Thoracic aorta (tissue), 2 donors: Measurements from ENCODE around the gene GDNF. TPM values are rescaled to one million over a fixed set of nuclear protein-coding genes. Genes with fewer than 3 reads are reported as not detected.

Source experiments
- ATAC-seq: fragments of 150-250 bp; one replicate; pipeline ENCODE4 v1.8.0; 2017; ENCODE audit warnings: low read depth; ENCODE audit not compliant: insufficient number of reproducible peaks, low FRiP score
- DNase-seq: peaks from one replicate; pipeline ENCODE4 v3.0.0-alpha.2; 2020; ENCODE audit warnings: low spot score
- H3K27ac ChIP-seq, 2 donors: fragments of 200-600 bp; sonication (generic); 1 replicate in 1 of 2; 2 replicates in 1 of 2; pipeline ENCODE4 v1.5.1; 2016; ENCODE audit warnings: mild to moderate bottlenecking in 2 of 2, moderate library complexity in 2 of 2
- H3K27me3 ChIP-seq: fragments of 200-600 bp; sonication (generic); replicated peaks from 2 replicates; pipeline ENCODE4 v1.6.0; 2016; ENCODE audit warnings: mild to moderate bottlenecking; ENCODE audit not compliant: insufficient read depth
- H3K36me3 ChIP-seq: fragments of 200-600 bp; sonication (generic); one replicate; pipeline ENCODE4 v1.5.1; 2016
- H3K4me1 ChIP-seq, 2 donors: fragments of 200-600 bp; sonication (generic); 1 replicate in 1 of 2; 2 replicates in 1 of 2; pipeline versions ENCODE4 v1.5.1 to v1.6.0; 2016; ENCODE audit warnings: low read depth in 2 of 2, mild to moderate bottlenecking in 1 of 2; ENCODE audit not compliant: control insufficient read depth in 1 of 2
- H3K4me3 ChIP-seq: fragments of 200-600 bp; sonication (generic); 2 replicates; pipeline ENCODE4 v1.5.1; 2016; ENCODE audit warnings: mild to moderate bottlenecking
- H3K9me3 ChIP-seq: fragments of 200-600 bp; sonication (generic); 2 replicates; pipeline ENCODE4 v1.5.1; 2016
- total RNA-seq, 2 donors: library from RNA; depleted of rRNA; stranded (reverse); fragments of >200 nt; gene quantifications; one replicate each; pipeline versions ENCODE4 v1.1.0 to v1.2.3, GENCODE V29; 2016
- TF ChIP-seq, protein P1 (sequence below): fragments of 200-600 bp; sonication (generic); IDR thresholded peaks from one replicate; pipeline ENCODE4 v1.5.1; 2019; ENCODE audit warnings: antibody characterized with exemption

Gene GDNF
- total RNA-seq, 2 donors from 2014 or later: 1.3 TPM; not detected in 1

DNA sequence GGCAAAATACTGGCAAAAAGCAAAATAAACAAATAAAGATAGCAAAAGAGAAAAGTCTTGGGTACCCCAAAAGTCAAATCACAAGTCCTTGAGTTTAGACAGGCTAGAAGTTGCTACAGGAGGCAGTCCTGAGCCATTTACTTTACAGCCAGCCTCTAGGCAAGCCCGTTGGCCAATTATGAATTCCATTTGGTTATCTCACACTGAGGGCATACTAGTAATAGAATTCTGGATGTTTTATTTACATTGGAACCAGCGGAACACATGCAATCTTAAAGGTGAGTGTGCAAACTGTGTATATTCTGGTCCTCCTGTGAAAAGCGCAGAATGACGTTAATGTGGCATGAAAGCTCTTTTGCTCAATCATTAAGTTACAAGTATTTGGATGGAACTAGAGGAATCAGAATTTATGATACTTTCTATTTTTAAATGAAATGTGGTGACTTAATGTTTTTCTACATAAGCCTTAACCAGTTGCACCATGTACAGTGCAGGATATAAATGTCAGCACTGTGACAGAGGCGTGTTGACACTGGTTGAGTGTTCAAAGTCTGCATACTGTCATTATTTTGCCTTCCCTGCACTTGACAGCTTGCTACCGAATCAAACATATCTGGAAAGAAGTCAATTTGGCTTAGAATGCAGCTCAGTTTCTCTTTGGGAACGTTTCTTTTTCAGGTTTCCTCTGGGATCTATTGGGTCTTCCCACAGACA, 7.9 kb downstream of the GDNF start:
- H3K4me3 ChIP-seq: no peak overlapping the region
- H3K4me1 ChIP-seq: peaks cover 0 to 33% of the 10 kb centered on the region in 2 donors
- ATAC-seq (no peak), DNase-seq (no peak)
- TF ChIP-seq, protein P1, sequence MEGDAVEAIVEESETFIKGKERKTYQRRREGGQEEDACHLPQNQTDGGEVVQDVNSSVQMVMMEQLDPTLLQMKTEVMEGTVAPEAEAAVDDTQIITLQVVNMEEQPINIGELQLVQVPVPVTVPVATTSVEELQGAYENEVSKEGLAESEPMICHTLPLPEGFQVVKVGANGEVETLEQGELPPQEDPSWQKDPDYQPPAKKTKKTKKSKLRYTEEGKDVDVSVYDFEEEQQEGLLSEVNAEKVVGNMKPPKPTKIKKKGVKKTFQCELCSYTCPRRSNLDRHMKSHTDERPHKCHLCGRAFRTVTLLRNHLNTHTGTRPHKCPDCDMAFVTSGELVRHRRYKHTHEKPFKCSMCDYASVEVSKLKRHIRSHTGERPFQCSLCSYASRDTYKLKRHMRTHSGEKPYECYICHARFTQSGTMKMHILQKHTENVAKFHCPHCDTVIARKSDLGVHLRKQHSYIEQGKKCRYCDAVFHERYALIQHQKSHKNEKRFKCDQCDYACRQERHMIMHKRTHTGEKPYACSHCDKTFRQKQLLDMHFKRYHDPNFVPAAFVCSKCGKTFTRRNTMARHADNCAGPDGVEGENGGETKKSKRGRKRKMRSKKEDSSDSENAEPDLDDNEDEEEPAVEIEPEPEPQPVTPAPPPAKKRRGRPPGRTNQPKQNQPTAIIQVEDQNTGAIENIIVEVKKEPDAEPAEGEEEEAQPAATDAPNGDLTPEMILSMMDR: no peak
- no peaks in the 10 kb centered on the region for H3K9me3 ChIP-seq
- H3K27ac ChIP-seq: no peak overlapping the region
- H3K27me3 ChIP-seq: no peaks in the 10 kb centered on the region
- no peaks in the 10 kb centered on the region for H3K36me3 ChIP-seq

DNA sequence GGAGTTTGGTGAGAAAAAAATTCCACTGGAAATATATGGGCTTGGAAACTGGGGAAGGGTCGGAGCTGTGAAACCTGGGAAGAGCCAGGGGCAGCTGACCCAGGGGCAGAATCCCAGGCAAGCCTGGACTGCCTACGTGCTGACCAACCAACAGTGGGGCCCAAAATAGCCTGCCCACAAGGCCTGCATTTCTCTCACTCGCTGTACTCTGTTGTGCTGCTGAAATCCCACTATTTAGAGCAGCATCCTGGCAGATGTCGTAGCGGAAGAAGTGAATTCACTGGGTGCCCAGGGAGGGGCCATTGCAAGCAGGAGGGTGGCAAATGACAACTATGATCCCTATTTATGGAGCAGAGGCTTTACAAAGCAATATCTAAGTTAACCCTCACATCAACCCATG, 9.5 kb downstream of the GDNF start:
- H3K4me3 ChIP-seq: no peak overlapping the region
- H3K4me1 ChIP-seq: peaks cover 0 to 24% of the 10 kb centered on the region in 2 donors
- no peaks in the 10 kb centered on the region for H3K27me3 ChIP-seq
- H3K27ac ChIP-seq: no peak overlapping the region
- TF ChIP-seq, protein P1: no peak
- no peak for ATAC-seq
- no peaks in the 10 kb centered on the region for H3K9me3 ChIP-seq
- DNase-seq: no peak
- no peaks in the 10 kb centered on the region for H3K36me3 ChIP-seq

DNA sequence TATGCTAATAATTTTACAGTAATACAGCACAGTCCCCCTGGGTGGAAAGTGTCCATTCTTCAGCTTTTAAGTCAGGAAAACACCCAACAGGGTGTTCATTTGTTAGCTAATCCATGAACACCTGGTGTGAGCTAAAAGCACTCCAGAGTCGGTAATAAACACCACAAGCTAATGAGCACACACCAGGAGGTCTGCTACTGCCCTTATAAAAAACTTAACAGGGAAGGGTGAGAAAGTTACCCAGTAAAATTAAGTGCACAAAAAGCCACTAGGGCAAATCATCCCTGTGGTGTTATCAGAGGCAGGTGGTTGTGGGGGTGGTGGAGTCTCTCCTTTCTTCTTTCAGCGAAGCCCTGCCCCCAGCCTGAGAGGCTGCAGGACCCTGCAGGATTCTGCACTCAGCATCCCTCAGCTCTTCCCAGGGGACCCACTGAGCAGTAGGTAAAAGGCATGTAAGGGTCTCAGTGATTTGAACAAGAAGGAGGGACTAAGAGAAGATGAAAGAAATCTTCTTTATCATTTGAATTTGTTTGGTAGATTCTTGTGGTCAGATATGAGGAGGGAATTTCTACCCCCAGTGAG, 14.4 kb downstream of the GDNF start:
- H3K4me1 ChIP-seq: no peaks in the 10 kb centered on the region
- H3K4me3 ChIP-seq: no peak overlapping the region
- no peak for ATAC-seq

DNA sequence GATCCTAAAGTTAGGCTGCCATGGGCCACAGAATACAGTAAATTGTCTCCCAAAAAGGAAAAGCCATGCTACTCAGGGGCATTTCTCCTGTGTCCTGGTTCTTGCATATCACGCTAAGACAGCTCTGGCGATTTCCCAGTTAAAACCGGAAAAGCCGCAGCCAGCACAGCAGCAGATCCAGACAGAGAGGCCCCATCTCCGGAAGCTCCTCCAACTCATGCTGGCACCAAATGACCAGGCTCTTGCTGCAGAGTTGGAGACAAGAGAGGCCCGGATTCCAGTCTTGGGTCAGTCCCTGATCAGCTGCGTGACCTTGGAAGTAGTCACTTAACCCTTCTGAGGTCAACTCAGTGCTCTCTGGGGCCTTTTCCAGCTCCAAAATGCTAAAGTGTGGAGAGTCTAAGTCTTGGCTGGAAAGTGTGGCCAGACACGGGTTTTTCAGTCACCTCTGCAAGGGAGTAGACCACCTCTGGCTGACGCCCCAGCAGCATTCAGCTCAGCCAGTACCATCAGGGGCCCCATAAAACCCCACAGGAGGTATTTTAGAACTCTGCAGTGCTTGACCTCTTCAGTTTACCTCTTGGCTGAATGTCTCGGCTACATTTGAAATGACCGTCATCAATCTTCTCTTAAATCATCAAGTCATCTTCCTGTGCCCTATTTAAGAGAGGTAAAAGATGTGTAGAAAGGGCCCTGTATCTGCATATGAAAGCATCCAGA, 16.2 kb downstream of the GDNF start:
- Histone ChIP-seq H3K9me3 (no peaks in the 10 kb centered on the region), H3K4me1 (no peaks in the 10 kb centered on the region), H3K4me3 (no peak overlapping the region), H3K27me3 (no peaks in the 10 kb centered on the region), H3K36me3 (no peaks in the 10 kb centered on the region), H3K27ac (no peak overlapping the region)
- ATAC-seq: no peak
- DNase-seq: no peak
- TF ChIP-seq, protein P1: no peak

More for the DNA sequence above, 14.4 kb downstream of the GDNF start:
- no peaks in the 10 kb centered on the region for H3K27me3 ChIP-seq
- TF ChIP-seq, protein P1: no peak
- no peaks in the 10 kb centered on the region for H3K36me3 ChIP-seq
- H3K27ac ChIP-seq: no peak overlapping the region
- no peaks in the 10 kb centered on the region for H3K9me3 ChIP-seq
- no peak for DNase-seq

DNA sequence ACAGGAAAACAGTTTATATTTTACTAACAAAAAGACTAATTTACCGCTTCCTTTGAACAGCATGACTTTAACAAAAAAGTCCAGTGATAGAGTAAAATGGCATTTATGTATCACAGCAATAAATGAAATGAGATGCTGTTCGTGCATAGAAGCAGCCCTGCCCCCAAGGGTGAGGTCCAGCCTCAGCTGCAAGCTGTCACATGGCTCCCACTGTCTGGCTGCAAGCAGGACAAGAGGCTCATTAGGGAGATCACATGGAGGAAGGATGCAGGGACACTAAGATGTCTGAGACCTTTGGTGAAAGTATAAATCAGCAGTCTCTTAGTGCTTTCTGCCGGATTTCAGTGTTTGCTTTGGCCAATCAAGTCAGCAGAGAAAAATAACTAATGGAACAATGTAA, 23.0 kb downstream of the GDNF start:
- no peaks in the 10 kb centered on the region for H3K4me1 ChIP-seq
- no peaks in the 10 kb centered on the region for H3K27me3 ChIP-seq
- ATAC-seq (no peak), DNase-seq (no peak)
- H3K27ac ChIP-seq: no peak overlapping the region
- no peaks in the 10 kb centered on the region for H3K36me3 ChIP-seq
- TF ChIP-seq, protein P1: no peak
- no peak overlapping the region for H3K4me3 ChIP-seq
- no peaks in the 10 kb centered on the region for H3K9me3 ChIP-seq
